ENCODE data around the gene GRM5.
"Not testable (repeated sequence)": the region's sequence is repeated elsewhere in the genome, so short reads cannot be mapped to it uniquely, and the experiment has no call there.

Gene GRM5

DNA sequence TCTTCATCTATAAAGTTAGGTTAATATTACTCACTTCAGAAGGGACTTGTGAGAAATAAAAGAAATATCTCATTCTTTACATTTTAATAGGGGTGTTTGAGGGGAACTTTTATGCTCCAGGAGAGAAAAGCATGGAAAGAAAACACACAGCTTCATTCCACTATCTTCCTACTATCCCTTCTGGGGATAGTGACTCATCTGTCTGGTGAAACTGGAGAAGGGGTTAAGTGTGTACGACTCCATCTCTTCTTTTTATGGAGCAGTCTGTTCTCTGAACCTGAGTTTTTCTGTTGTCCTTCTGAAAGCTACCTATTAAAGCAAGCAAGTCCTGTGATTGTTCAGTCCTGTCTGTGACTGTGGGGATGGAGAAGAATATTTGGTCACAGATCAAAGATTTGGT is 227.6 kb downstream of the GRM5 start:
- not testable (repeated sequence) for DNase-seq (ENCODE audit: low read depth, low spot score)

DNA sequence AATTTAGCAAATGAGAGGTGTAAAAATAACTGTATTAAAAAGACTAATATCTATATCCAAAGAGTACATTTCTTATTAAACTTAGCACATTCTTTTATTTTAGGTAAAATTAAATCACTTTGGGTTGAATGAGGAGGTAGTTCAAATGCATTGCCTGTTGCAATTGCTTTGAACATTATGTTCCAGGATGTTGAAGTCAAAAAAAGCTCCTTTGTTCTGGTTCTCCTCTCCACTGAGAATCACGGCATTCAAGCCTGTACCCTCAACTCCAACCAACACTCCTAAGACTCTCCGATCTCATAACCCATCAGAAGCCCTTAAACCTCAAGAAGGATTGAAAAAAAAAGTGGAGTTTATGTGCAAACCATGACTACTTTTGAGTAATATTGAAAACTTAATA is 230.1 kb downstream of the GRM5 start:
- DNase-seq (ENCODE audit: low read depth, low spot score): not testable (repeated sequence)

DNA sequence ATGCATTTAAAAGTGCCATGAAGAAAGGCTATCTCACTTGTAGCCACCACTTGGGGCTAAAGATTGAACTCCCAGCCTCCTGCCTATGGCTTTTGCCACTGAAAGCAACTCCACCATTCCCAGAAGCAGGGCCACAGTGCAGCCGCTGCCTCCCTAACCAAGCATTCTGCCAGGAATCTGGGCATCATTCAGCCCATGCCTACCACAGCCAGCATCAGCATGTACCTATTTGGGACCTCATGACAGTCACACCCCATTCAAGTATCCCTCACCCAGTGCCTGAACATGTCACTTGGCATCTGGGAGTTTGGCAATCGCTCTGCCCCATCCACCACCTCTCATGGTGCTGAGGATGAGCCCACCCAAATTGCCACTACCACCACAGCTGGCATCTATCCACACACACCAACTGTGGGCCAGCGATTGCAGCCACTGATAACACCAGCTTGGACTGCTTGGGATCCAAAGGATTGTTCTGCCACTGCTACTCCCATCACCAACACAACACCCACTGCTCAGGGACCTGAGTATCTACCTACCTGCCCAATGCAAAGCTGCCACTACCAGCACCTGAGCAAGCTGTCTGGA is 234.4 kb downstream of the GRM5 start:
- DNase-seq (ENCODE audit: low read depth, low spot score): no peak

DNA sequence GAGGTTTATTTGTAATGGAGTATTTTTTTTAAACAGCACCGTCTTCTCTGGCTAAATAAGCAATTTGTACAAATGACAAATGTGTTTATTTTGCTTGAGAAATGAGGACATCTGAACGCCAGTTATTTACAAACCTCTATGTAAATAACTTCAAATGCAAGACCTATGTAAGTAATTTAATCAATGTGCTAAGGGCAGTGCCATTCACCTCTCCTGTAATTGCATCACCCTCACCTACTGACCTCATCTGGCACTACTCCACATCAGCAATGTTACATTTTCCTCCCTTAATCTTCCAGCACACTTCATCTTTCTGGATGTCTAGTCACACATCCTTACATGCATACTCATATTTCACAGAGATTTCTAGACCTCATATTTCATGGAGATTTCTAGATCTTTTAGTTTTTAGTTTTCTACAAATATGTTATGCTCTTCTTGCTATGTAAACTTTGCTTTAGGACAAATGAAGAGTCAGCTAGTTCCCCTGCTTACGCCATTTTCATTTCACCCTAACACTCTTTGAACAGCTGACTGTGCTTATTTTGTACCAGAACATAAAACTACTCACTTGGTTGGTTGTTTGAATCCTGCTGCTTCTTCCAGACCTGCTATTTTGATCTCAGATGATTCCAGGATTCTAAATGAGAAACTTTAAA is 238.6 kb downstream of the GRM5 start:
- no peak for DNase-seq (ENCODE audit: low read depth, low spot score)

DNA sequence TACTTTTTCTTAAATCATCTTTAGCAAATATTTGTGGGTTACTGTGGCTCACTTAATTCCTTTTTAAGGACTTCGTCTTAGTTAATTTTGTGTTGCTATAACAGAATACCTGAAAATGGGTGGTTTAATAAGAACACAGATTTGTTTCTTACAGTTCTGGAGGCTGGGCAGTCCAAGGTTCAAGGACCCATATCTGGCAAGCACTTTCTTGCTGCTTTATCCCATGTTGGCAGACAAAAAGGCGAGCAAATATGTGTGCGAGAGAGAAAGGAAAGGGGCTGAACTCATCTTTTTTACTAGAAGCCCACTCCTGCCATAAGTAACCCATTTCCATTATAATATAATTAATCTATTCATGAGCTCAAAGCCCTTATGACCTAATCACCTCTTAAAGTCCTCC is 246.2 kb downstream of the GRM5 start:
- DNase-seq (ENCODE audit: low read depth, low spot score): no peak

DNA sequence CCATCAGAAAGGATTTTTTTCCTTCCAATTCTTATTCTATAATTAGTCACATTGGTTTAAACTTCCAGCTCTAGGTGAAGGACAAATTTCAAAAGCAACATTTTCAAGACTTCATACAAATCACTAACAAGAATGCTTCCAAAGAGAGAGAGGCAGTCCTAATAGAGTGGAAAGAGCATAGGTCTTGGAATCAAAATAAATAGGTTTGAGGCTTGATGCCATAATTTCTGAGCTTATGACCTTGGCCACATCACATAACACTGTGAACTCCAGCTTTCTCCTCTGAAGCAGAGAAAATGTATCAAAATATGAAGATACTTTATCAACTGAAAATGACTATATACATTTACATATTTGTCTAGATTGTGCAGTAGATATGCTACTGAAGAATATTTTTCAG is 246.8 kb downstream of the GRM5 start:
- DNase-seq (ENCODE audit: low read depth, low spot score): no peak

DNA sequence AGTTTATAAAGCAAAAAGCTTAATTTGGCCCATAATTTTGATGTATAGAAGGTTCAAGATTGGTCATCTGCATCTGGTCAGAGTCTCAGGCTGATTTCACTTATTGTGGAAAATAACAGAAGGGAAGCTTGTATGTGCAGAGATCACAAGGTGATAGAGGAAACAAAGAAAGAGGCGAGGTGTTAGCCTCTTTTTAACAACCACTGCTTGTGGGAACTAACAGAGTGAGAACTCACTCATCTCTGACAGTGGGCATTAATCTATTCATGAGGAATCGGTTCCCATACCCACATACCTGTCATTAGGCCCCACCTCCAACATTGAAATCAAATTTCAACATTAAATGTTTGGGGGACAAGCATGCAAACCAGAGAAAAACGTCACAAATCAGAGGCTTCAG is 250.3 kb downstream of the GRM5 start:
- no peak for DNase-seq (ENCODE audit: low read depth, low spot score)

DNA sequence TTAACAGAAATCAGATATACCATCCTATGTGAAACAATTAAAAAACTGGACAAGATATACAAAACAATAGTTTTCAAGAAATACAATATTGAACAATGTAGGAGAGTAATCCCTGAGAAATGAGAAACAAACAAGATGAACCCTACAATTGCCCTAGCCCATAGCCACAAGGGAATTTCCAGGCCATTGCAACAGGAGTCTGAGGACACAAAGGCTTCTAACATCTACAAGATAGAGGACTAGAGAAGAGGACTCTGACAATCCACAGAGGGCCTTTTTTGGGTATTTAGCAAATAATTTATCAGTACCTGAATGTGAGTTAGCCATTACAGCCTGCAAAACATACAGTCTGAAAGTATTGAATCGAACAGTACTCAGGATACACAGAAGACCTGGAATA is 251.7 kb downstream of the GRM5 start:
- DNase-seq (ENCODE audit: low read depth, low spot score): no peak

DNA sequence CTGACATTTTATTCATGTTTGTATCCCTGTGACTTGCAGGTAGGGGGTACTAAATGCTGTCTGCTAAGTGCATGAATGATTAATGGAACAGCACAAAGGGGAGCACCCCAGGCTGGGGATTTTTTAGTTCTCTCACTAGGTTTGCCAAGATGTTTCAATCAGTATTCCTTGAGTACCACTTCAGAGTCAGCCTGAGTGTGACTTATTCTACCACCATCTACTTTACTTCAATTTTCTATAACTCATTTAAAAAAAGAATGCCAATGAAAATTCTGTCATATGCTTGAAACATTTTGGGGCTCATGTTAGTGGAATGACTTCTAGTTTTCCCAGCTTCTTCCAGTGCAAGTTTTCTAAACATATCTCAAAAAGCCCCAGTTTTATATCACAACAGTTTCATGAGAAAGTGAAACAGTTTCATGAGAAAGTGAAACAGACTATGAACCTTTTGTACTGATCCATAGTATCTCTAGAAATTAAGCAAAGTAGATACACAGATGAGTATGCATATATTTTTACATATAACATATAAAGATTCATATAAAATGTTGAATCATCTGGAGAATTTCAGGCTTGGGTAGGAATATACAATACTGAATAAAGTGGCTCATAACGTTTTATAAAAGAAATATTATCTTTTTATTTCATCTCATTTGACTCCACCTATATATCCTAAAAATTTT is 252.4 kb downstream of the GRM5 start:
- DNase-seq (ENCODE audit: low read depth, low spot score): no peak

DNA sequence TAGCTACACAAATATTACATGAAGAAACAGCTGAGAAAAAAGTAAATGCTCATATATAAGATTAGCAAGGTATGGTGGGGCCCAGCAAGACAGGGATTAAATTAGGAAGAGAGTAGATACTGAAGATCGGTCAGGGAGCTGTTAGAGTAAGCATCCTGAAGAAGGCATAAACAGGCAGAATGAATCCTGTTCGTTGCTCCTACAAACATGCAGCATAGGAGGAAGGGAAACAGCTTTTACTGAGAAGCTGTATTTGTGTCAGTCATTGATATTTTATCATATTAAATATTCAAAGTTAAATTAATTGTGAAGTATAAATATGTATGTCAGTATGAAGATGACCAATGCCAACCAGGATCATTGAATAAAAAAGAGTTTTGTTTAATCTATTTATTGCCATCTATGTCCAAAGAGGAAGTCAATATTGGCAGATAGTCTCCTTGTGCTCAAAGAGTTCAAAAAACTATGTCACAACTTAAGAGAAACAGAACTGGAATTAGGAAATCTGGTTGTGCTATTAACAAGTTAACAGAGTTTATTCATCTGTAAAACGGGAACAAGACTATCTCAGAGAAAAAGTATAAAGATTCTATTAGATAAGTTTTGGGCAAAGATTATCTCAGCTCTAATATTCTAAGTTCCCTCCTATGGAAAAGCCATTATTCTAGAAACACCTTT is 255.2 kb downstream of the GRM5 start:
- no peak for DNase-seq (ENCODE audit: low read depth, low spot score)

DNA sequence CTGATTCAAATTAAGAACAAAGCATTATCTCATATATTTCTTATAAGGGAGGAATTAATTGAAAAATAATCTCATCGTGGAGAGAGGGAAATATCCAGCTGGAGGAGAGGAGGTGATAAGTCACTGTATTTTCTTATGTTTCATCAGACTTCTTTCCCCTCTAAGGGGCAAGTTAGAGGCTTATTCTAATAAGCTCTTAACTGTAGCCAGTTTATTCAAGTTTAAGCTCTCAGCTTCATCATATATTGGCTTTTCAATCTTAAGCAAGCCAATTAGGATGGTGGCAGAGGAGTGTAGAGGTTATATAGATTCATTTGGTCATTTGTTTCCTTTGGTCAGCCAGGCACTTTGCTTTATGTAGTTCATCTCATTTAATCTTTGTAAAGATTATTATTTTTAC is 256.7 kb downstream of the GRM5 start:
- DNase-seq (ENCODE audit: low read depth, low spot score): no peak

DNA sequence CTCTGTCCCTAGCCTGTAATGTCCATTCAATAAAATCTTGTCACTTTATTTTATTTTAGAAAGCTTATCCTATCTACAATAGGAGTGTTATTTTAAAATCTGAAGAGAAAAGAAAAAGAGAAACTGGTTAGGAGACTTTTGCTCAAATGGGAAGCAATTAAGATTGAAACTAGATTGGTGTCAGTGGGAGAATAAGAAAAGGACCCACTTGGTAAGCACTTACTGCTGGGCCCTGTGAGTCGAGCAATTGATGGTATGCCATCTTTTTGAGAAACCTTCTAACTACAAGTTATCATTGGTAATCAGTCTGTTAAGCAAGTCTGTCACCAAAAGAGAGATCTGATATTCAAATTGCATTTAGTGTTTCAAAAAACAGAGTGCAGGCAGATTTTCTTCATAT is 258.4 kb downstream of the GRM5 start:
- DNase-seq (ENCODE audit: low read depth, low spot score): no peak

DNA sequence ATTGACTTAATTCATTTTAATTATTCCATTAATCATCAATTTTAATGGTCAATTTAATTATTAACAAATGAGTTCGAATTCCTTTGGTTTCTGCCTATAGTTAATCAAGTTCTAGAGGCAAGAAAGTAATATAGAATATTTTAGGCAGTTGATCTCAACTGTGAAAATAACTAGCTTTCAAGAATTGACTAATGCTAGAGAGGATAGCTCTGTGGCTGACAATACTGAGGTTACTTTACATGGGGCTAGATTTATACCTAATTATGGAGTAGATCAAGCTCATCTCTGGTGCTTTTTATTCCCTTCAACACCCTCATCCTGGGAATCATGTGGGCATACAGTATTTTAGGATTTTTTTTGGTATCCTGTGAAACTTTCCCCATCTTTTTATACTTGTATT is 259.4 kb downstream of the GRM5 start:
- no peak for DNase-seq (ENCODE audit: low read depth, low spot score)

DNA sequence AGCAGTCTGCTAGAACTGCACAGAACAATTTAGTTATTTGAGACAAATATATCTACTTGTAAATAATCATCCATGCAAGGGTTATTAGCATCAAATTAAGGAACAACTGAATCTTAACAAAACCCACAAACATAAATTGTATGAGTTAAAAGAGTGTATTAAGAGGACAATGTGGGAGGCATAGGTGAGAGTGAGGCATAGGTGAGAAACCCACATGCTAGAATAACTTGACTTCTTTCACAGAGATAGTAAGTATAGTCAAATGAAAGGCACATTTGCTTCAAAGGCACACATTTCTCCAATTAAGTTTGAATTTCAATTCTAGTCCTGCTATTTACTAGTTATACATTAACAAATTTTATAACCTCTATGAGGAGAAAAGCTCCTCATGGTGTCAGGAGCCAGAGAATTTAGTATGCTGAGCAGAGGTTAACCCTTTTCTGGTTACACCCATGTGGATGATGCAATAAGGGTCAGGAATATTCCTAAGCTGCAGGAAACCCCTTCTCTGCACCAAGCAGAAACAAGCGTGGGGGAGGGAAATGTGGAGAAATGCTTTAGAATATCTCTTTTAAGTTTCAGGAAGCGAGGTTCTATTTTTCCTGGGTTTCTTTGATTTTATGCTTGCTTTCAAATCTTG is 264.2 kb downstream of the GRM5 start:
- DNase-seq (ENCODE audit: low read depth, low spot score): no peak

DNA sequence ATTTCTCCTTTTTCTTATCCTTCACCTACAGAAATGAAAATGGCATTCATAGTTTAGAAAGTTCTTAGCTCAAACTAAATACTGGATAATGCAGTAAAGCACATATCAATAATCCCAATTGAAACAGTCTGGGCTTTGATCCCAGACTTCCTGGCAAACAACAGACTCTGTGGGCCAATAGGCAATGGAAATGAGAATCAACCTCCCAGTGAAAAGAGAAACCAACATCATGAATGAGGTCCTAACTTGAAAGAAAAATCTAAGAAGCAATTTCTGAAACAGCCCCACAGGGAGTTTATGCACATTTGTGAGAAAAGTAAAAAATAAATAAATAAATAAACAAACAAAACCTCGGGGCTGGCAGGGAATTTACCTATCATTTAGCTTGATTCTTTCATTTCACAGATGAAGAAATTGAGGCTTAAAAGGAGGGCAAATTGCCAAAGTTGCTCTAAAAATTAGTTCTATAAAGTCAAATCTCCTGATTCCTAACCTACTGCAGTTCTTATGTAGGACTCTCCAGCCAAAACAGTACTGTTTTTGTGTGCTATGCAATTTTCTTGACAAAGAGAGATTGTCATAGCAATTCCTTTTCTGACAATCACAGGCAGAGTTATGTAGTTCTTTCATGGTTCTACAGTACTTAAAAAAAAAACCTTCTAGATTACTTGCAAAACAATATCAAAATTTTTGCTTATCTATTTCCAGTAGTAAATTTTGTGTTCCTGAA is 265.8 kb downstream of the GRM5 start:
- DNase-seq (ENCODE audit: low read depth, low spot score): no peak

DNA sequence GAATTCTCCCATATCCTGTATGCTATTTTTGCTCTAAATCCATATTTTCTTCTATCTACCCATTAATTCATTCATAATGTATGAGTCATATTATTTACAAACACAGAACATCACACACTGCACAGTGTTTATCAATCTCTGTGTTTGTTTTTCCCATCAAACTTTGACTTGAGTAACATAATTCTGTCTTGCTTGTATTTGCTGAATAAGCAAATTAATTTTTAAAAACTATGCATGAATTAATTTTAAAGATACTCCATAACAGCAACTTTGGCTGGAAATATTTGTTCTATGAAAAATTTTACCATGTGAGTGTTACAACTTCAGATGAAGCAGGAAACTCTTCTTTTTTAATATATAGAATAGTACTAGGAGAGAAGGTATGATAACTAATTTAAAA is 275.6 kb downstream of the GRM5 start:
- DNase-seq (ENCODE audit: low read depth, low spot score): no peak

DNA sequence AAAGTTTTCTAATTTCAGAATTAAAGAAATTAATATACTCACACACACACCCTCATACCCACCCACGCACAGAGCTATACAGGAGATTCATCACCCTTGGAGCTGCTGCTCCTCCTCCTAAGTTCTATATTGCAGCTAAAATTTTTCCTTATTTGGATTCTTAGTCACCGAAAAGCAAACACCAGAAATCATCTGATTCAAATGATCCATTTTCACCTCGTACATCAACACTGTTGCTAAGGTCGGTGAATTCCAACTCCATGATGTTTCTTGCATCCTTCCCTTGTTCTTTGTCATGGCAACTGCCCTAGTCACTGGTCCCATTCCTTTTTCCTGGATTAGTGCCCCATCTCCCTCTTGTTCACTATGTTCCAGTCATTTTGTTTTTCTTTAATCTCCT is 286.2 kb downstream of the GRM5 start:
- DNase-seq (ENCODE audit: low read depth, low spot score): no peak

DNA sequence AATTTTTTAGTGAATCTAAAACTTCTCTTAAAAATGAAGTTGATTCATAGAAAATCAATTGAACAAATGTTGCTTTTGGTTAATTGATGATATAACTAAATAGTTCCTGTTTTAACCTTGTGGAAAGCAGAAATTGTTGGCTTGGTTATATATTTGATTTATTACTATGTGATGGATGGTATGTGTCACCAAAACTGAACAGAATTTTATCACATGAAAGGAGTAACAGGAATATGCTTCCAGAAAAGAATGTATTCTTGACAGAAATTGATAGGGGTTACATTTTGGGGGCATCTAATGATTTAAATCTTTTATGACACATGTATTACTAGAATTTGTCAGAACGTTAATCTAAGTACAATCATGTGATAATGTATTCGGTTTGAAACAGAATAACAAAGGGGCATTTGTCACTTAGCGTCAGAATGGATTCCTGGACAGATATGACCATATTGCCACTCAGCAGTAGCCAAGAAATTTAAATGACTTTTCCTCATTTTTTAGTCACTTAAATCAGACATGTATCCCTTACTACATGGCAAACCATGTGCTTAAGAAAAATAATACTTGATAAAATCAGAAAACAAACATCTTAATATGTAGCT is 295.2 kb downstream of the GRM5 start:
- DNase-seq (ENCODE audit: low read depth, low spot score): no peak

DNA sequence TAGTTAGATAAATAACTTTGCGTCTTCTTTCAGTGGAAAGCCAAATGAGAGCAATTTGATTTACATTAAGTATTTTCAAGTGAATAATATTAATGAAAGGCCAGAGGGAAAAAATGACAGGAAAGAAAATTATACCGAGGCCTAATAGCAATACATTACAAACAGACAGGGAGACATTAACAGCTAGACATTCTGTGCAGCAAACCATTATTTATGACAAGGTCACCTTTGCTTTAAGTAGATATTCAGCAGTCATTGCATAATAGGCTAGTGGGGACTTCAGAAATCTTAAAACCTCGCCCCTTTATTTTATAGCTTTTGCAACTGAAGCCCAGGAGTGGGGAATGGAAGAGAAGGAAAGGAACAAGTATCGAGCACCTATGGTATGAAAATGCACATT is 321.6 kb downstream of the GRM5 start:
- no peak for DNase-seq (ENCODE audit: low read depth, low spot score)

DNA sequence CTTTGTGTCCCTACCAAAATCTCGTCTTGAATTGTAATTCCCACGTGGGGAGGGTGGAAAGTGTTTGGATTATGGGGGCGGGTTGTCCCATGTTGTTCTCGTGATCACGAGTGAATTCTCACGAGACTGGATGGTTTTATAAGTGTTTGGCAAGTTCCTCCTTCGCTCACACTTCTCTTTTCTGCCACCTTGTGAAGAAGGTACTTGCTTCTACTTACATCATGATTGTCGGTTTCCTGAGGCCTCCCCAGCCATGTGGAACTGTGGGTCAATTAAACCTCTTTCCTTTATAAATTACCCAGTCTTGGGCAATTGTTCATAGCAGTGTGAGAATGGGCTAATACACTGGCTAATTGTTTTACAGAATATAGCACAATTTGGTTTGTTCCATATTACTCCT is 326.3 kb downstream of the GRM5 start:
- DNase-seq (ENCODE audit: low read depth, low spot score): no peak

DNA sequence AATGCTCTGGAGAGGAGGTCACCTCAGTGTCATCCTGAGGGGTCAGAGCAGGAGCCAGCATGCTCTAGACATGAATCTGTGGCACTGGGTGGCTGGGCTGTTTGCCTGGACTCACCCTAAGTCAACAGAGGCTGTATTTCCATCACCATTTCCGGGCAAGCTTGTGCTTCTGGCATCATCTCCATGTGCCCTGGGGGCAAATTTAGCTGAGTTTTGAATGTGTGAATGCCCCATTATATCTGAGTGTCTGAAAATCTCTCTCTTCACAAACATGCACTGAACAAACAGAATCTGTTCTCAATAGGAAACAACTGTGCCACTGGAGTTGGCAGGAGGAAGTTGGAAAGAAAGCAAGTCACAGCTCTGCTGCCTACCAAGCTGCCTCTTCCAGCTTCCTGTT is 356.2 kb downstream of the GRM5 start:
- DNase-seq (ENCODE audit: low read depth, low spot score): no peak

Measured in activated naive CD8-positive, alpha-beta T cell treated with anti-CD3 and anti-CD28 coated beads, Interleukin-2, amount 50 U/mL, for 16 hours (primary cell).